22Rv1 (cell line): ENCODE results near the gene SH3BP2.

Source experiments
- ZFX ChIP-seq: fragments of 450-650 bp; IDR thresholded peaks from 2 replicates; pipeline ENCODE4 v1.6.1; 2017; ENCODE audit warnings: antibody characterized with exemption, borderline replicate concordance
- TF ChIP-seq, protein P1 (sequence below): fragments of 450-650 bp; IDR thresholded peaks from 2 replicates; pipeline ENCODE4 v1.5.1; 2017; ENCODE audit warnings: mild to moderate bottlenecking

DNA sequence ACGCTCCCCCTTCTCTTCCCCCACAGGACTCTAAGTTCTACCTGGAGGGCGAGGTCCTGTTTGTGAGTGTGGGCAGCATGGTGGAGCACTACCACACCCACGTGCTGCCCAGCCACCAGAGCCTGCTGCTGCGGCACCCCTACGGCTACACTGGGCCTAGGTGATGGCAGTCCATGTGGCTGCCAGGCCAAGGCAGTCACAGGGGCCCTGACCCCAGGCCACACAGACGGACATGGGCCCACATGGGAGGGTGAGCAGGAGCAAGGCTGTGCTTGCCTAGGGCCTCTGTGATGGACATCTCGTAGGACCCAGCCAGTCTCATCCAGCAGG, 40.8 kb downstream of the SH3BP2 start:
- TF ChIP-seq, protein P1, sequence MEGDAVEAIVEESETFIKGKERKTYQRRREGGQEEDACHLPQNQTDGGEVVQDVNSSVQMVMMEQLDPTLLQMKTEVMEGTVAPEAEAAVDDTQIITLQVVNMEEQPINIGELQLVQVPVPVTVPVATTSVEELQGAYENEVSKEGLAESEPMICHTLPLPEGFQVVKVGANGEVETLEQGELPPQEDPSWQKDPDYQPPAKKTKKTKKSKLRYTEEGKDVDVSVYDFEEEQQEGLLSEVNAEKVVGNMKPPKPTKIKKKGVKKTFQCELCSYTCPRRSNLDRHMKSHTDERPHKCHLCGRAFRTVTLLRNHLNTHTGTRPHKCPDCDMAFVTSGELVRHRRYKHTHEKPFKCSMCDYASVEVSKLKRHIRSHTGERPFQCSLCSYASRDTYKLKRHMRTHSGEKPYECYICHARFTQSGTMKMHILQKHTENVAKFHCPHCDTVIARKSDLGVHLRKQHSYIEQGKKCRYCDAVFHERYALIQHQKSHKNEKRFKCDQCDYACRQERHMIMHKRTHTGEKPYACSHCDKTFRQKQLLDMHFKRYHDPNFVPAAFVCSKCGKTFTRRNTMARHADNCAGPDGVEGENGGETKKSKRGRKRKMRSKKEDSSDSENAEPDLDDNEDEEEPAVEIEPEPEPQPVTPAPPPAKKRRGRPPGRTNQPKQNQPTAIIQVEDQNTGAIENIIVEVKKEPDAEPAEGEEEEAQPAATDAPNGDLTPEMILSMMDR: no peak
- TF ChIP-seq ZFX: no peak
